ENCODE results near the gene AIM2. TPM values are rescaled to one million over a fixed set of nuclear protein-coding genes. Genes with fewer than 3 reads are reported as not detected.
"Not testable (repeated sequence)": the region's sequence is repeated elsewhere in the genome, so short reads cannot be mapped to it uniquely, and the experiment has no call there.

The AIM2 gene, protein sequence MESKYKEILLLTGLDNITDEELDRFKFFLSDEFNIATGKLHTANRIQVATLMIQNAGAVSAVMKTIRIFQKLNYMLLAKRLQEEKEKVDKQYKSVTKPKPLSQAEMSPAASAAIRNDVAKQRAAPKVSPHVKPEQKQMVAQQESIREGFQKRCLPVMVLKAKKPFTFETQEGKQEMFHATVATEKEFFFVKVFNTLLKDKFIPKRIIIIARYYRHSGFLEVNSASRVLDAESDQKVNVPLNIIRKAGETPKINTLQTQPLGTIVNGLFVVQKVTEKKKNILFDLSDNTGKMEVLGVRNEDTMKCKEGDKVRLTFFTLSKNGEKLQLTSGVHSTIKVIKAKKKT
- total RNA-seq (under 1 TPM; 0.86 to 0.93 TPM), polyA plus RNA-seq (under 1 TPM in 1 of 3 donors, not detected in 2; 0.60 TPM), total RNA-seq (0 to 0.98 (median 0.11) reads per million in 6 experiments)

DNA sequence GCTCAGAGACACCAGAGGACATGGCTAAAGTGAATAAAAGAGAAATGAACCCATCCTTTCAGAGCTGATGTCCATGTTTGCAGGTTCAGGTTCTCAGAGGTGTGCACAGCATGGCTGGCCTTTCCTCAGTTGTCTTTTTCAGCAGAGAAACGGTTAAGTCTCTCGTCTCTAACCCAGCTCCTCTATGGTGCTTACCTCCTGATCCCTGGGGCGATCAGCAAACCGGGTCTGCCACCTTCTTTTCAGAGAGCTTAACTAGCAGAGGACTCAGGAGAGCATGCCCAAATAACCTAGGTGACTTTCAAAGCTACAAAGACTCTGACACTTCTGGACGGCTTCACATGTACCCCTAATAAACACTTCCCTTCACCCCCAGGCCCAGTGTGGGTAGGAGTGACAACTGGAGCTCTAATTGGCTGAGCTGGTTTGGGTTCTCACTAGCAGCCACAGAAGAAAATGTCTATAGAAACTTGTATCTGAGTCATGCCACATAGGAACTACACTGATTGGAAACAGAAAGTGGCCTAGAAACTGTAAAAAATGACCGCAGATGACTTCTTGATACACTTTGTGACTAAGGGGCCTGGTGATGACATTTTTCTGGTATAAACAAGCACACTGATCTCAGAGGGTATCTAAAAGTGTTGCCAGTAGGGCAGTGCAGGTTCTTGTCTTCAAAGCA, at the start of gene AIM2:
Gene AIM2 (minus strand): TSS at position 329 of the 682 bp plus-strand sequence. CDS start 3,267 bp downstream, outside the sequence.
- DNase-seq (peak in 2 of 10 donors; percentile 12 to 61), ATAC-seq (peak; percentile 50 to 75)
- Mint-ChIP-seq H3K27ac (peak within 1 kb of the TSS in 6 of 10 donors; percentile 2 to 94 (median 78)), H3K4me3 (peak within 1 kb of the TSS in 5 of 10 donors; percentile 17 to 80 (median 58)), H3K4me1 (peaks cover 0 to 17% (median 0%) of the 10 kb centered on the region in 4 donors), H3K36me3 (no peaks in the 10 kb centered on the region), H3K9me3 (no peaks in the 10 kb centered on the region), H3K27me3 (peaks cover 0 to 11% (median 4%) of the 10 kb centered on the region in 5 donors)
- POLR2A ChIA-PET = no interaction called here

DNA sequence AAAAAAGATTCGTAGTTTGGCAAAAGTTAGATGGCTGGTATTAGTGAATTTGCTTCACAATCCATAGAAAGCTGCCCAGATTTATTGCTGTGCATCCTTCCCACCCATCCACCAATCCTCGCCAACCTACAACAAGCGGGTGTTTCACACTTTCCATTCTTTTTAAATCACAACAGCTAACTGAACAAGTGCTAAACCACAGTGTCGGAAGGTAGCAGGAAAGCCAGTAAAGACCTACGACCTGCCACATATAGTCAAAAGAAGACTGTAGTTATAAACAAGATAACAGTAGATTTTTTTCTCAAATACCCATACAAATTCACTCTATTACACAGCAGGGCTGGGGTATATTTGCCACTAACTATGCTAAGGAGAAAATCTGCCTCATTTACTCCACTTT, 47.0 kb upstream of the AIM2 start:
- ATAC-seq (no peak), DNase-seq (no peak)
- Mint-ChIP-seq H3K27me3 (peaks cover 2 to 17% (median 7%) of the 10 kb centered on the region in 5 donors), H3K36me3 (no peaks in the 10 kb centered on the region), H3K27ac (no peak overlapping the region), H3K9me3 (no peaks in the 10 kb centered on the region), H3K4me1 (no peaks in the 10 kb centered on the region), H3K4me3 (no peak overlapping the region)
- POLR2A ChIA-PET = no interaction called here

DNA sequence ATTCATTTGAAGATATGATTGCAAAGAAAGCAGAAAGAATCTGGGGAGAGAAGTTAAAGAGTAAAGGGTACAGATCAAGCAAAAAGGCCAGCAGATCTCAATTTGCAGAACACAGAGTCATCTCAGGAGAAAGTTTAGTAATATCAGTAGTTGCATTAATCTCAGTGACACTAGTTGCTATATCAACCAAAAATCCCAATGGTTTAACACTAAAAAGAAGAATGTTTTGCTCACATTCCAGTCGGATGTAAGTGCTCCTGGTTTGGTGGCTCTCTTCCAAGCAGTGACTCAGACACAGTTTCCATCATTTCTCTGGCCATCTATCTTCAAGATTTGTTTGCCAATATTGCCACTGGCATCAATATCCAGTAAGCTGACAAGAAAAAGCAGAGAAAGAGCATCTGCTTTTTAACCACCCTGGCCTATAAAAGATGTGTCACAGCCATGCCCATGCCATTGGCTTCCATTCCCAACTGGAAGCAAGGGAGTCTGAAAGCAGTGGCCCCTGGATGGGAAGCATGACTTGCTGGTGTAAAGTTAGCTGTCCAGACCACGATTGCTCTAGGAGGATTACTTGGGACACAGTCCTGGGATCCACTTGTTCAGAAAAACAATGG, 45.5 kb upstream of the AIM2 start:
- no peak for DNase-seq
- Mint-ChIP-seq H3K4me3 (no peak overlapping the region), H3K27me3 (peaks cover 2 to 17% (median 8%) of the 10 kb centered on the region in 5 donors), H3K4me1 (no peaks in the 10 kb centered on the region), H3K9me3 (no peaks in the 10 kb centered on the region), H3K36me3 (no peaks in the 10 kb centered on the region), H3K27ac (no peak overlapping the region)
- POLR2A ChIA-PET = interaction anchor here (0.7 kb wide), 1 partner anchor 10 kb away, joined by 4 read pairs; no protein-coding TSS in a partner anchor
- ATAC-seq = no peak

DNA sequence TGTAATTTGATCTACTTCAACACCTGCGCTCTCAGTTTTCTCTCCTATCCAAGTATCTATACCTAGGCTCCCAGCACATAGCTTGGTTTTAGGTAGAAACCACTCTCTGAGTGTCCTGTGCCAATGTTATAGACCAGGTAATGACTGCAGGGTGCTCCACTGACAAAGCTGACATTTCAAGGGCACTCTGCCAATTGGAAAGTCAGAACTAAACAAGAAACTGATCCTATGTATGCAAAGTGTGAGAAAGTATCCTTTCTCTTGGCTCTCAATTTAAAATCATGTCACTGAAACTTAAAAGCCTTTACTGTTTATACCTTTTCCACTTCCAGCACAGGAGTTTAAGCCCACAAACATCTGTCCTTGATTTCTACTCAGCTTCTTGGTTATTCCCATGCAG, 45.0 kb upstream of the AIM2 start:
- Mint-ChIP-seq H3K9me3 (no peaks in the 10 kb centered on the region), H3K27me3 (peaks cover 2 to 20% (median 8%) of the 10 kb centered on the region in 5 donors), H3K4me1 (no peaks in the 10 kb centered on the region), H3K4me3 (no peak overlapping the region), H3K36me3 (no peaks in the 10 kb centered on the region), H3K27ac (no peak overlapping the region)
- ATAC-seq (no peak), DNase-seq (no peak)
- POLR2A ChIA-PET = interaction anchor here (0.7 kb wide), 1 partner anchor 10 kb away, joined by 4 read pairs; no protein-coding TSS in a partner anchor

DNA sequence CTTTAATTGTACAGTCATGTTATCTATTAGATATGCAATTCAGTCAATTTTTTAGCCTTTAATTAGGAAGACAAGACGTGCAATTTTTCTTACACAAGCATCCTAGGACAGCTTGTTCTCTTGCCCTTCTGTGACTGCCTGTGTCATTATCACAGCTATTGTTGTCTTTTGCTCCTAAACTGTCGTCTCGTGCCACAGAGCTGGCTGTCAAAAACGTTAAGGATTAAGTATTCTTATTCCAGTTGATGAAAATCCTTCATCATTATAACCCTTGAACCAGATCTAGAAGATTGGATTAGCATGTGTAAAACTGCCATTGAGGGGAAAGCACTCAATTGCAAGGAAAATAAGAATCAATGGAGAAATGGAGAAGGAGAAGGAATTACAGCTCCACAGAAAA, 43.8 kb upstream of the AIM2 start:
- H3K27ac Mint-ChIP-seq = no peak overlapping the region
- ATAC-seq (no peak), DNase-seq (no peak)
- POLR2A ChIA-PET = no interaction called here
- H3K36me3 Mint-ChIP-seq = no peaks in the 10 kb centered on the region
- peaks cover 2 to 20% (median 8%) of the 10 kb centered on the region in 5 donors for H3K27me3 Mint-ChIP-seq
- H3K4me3 Mint-ChIP-seq = no peak overlapping the region
- no peaks in the 10 kb centered on the region for H3K4me1 Mint-ChIP-seq
- no peaks in the 10 kb centered on the region for H3K9me3 Mint-ChIP-seq

DNA sequence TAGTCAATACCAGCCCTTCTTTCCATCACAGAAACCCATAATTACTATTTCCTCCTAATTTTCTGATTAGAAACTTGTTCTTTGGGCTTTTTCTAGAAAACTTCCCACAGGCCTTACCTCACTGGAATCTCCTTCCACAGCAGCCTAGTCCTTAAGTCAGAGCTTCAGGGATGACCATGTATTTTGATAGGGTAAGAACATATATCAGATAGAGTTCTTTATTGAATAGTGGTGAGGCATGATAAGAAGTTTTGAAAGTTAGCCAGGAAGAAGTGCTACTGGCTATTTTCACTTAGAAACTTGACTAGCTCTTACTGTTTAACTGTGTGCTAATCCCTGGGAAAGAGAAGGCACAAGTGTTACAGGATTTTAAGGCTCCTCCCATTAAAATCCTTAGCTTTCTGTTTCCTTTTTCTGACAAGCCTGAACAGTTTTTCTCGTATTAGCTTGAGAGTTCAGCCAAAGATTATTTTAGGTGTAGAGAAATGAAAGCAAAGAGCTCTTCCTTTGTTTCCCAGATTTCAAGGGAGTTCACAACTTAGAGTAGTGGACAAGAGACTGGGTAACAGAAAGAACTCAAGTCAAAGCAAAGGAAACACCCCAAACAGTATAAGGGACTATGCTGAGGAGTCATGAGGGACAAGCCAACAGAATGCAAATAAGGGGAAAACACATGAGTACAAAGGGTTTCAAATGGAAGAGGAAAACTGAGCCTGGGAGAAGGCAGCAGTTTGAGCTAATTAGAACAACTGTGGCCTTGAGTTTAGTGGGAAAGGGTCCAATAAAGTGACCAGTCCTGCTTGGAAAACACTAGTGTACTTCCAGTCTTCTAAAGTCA, 37.2 kb upstream of the AIM2 start:
- DNase-seq = no peak
- no peak for ATAC-seq
- POLR2A ChIA-PET = no interaction called here

DNA sequence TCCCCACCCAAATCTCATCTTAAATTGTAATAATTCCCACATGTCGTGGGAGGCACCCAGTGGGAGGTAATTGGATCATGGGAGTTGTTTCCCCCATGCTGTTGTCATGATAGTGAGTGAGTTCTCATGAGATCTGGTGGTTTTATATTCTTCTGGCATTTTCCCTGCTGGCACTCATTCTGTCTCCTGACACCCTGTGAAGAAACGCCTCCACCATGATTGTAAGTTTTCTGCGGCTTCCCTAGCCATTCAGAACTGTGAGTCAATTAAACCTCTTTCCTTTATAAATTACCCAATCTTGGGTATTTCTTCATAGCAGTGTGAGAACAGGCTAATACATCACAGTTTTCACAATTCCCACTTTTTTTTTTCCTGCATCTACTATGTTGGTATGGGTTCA, 26.5 kb upstream of the AIM2 start:
- DNase-seq, ATAC-seq, H3K9me3 Mint-ChIP-seq, H3K4me3 Mint-ChIP-seq, H3K36me3 Mint-ChIP-seq, H3K4me1 Mint-ChIP-seq, H3K27ac Mint-ChIP-seq: not testable (repeated sequence)
- POLR2A ChIA-PET = interaction anchor here (0.7 kb wide), 1 partner anchor 584 kb away, joined by 3 read pairs; no protein-coding TSS in a partner anchor
- peaks cover 13 to 63% (median 33%) of the 10 kb centered on the region in 5 donors for H3K27me3 Mint-ChIP-seq

More for the DNA sequence above, 37.2 kb upstream of the AIM2 start:
- H3K4me1 Mint-ChIP-seq = no peaks in the 10 kb centered on the region
- no peaks in the 10 kb centered on the region for H3K36me3 Mint-ChIP-seq
- peak overlapping the region in 1 of 10 donors; percentile 14 for H3K27ac Mint-ChIP-seq
- H3K4me3 Mint-ChIP-seq = no peak overlapping the region
- H3K9me3 Mint-ChIP-seq = peaks cover 0 to 4% (median 0%) of the 10 kb centered on the region in 9 donors
- H3K27me3 Mint-ChIP-seq = peaks cover 4 to 26% (median 17%) of the 10 kb centered on the region in 5 donors

DNA sequence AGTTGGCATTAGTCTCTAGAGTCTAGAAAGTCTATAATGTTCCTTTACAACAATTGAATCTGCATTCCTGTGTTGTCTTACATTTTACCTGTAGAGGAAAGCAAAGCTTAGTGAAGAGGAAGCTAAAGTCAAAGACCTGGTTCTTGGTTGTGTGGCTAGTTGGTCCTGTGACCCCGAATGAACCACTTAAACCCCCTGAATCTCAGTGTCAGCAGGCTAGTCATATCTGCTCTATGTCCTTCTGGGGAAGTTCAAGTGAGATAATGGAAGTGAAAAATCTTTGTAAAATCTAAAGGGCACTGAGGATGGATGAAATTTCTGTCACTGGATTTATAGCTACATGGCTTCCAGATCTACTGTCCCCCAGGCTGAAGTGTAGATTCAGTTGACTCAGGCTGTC, 24.0 kb upstream of the AIM2 start:
- Mint-ChIP-seq H3K4me3 (no peak overlapping the region), H3K36me3 (no peaks in the 10 kb centered on the region), H3K27ac (no peak overlapping the region), H3K27me3 (peaks cover 13 to 40% (median 25%) of the 10 kb centered on the region in 5 donors), H3K9me3 (no peaks in the 10 kb centered on the region), H3K4me1 (no peaks in the 10 kb centered on the region)
- no peak for ATAC-seq
- POLR2A ChIA-PET = no interaction called here
- no peak for DNase-seq

DNA sequence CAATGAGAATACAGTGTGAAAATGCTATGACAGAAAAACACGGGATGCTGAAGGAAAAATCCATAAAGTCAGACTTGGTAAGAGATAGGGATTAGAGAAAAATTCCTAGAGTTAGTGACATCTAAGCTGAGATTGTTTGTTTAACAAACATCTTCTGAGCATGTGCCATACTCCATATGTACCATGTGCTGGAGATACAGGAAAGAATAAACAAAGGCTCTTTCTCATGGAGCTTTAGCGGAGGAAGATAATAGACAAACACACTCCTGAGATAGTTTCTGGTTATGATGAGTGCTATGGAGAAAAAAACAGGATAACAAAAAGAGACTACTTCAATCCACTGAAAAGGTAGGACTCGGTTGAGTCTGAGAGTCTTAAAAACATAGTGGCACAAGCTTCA, 22.0 kb upstream of the AIM2 start:
- peaks cover 13 to 38% (median 14%) of the 10 kb centered on the region in 5 donors for H3K27me3 Mint-ChIP-seq
- ATAC-seq (no peak), DNase-seq (no peak)
- POLR2A ChIA-PET = no interaction called here
- H3K4me3 Mint-ChIP-seq = no peak overlapping the region
- H3K27ac Mint-ChIP-seq = no peak overlapping the region
- H3K36me3 Mint-ChIP-seq = no peaks in the 10 kb centered on the region
- H3K9me3 Mint-ChIP-seq = no peaks in the 10 kb centered on the region
- H3K4me1 Mint-ChIP-seq = no peaks in the 10 kb centered on the region

DNA sequence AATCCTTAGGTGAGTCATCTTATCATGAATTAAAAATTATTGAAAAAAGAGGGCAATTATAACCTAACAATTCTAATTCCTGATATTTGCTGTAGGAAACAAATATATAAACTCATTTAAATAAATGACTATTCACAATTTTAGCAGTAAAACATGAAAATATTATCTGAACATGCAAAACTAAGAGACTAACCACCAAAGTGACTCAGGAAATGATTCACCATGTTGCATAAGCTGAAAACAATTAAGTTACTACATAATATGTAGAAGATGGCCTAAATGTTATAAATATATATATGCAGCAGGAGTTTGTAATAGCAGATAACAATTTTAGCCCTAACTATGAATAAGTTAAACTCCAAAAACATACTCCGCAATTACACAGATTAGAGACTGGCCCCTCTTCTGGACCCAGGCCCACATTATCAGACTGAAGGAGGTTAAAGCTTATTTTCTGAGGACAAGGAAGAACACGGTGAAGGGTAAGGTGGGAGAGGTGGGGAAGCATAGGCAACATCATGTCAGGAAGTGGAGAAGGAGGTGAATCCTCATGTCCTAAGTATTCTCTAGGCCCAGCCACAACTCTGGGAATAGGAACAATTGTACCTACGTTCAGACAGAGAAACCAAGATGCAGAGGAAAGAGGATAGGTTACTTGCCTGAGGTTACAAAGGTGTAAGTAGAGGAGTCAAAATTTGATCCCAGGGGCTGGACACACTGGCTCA, 15.6 kb upstream of the AIM2 start:
- H3K4me3 Mint-ChIP-seq = no peak overlapping the region
- peak overlapping the region in 1 of 10 donors; percentile 1 for H3K27ac Mint-ChIP-seq
- H3K27me3 Mint-ChIP-seq = peaks cover 0 to 6% (median 4%) of the 10 kb centered on the region in 5 donors
- POLR2A ChIA-PET = no interaction called here
- peaks cover 0 to 38% (median 1%) of the 10 kb centered on the region in 4 donors for H3K4me1 Mint-ChIP-seq
- H3K36me3 Mint-ChIP-seq = no peaks in the 10 kb centered on the region
- H3K9me3 Mint-ChIP-seq = no peaks in the 10 kb centered on the region
- no peak for DNase-seq
- ATAC-seq = no peak

DNA sequence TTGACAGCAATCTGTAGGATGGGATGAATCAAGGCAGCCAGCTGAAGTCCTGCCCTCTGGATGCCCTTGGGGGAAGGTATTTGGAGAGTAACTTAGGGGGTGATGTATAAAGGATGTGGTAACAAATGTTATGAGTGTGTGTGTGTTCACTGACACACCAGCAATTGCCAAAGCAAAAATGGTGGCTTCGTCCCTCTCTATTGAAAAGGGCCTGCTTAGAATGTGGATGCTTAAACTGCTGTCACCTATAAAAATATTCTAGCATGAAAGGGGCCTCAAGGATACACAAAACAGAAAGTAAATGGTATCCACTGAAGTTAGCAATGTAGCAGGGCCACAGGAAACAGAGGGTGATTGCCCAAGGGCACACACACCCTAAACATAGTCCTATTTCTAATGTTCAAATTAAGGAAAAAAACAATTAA, 15.1 kb upstream of the AIM2 start:
- Mint-ChIP-seq H3K27me3 (peaks cover 0 to 6% (median 3%) of the 10 kb centered on the region in 5 donors), H3K4me3 (no peak overlapping the region), H3K9me3 (no peaks in the 10 kb centered on the region), H3K4me1 (peaks cover 0 to 40% (median 1%) of the 10 kb centered on the region in 4 donors), H3K27ac (peak overlapping the region in 1 of 10 donors; percentile 5), H3K36me3 (no peaks in the 10 kb centered on the region)
- DNase-seq (no peak), ATAC-seq (no peak)
- POLR2A ChIA-PET = no interaction called here

Data from naive thymus-derived CD8-positive, alpha-beta T cell (primary cell).